ENCODE data around the gene MICALL2. TPM values are rescaled to one million over a fixed set of nuclear protein-coding genes. Genes with fewer than 3 reads are reported as not detected.

Gene MICALL2
- total RNA-seq, 1 donor from 2014 or later, result 1.5 TPM

- intact Hi-C loops (cut with micrococcal nuclease), result no loop called here
These were observed 34.3 kb upstream of the MICALL2 start for GRCh38 chr7:1493571-1493970.

GRCh38 chr7:1493129-1493528 is 33.9 kb upstream of the MICALL2 start:
- intact Hi-C loops (cut with micrococcal nuclease), result no loop called here

- intact Hi-C loops (cut with micrococcal nuclease), result no loop called here
These were observed 33.4 kb upstream of the MICALL2 start for GRCh38 chr7:1492640-1493039.

GRCh38 chr7:1492221-1492620 is 33.0 kb upstream of the MICALL2 start:
- intact Hi-C loops (cut with micrococcal nuclease), result no loop called here

- intact Hi-C loops (cut with micrococcal nuclease), result no loop called here
These were observed 31.6 kb upstream of the MICALL2 start for GRCh38 chr7:1490837-1491236.

GRCh38 chr7:1489336-1489735 is 30.1 kb upstream of the MICALL2 start:
- intact Hi-C loops (cut with micrococcal nuclease), result no loop called here

GRCh38 chr7:1488016-1488415 is 28.7 kb upstream of the MICALL2 start:
- intact Hi-C loops (cut with micrococcal nuclease), result no loop called here

GRCh38 chr7:1487466-1487865 is 28.2 kb upstream of the MICALL2 start:
- intact Hi-C loops (cut with micrococcal nuclease), result no loop called here

GRCh38 chr7:1486571-1486970 is 27.3 kb upstream of the MICALL2 start:
- intact Hi-C loops (cut with micrococcal nuclease), result no loop called here

GRCh38 chr7:1485156-1485555 is 25.9 kb upstream of the MICALL2 start:
- intact Hi-C loops (cut with micrococcal nuclease), result no loop called here

GRCh38 chr7:1484569-1484968 is 25.3 kb upstream of the MICALL2 start:
- intact Hi-C loops (cut with micrococcal nuclease), result no loop called here

- intact Hi-C loops (cut with micrococcal nuclease), result no loop called here
These were observed 24.6 kb upstream of the MICALL2 start for GRCh38 chr7:1483536-1484505.

GRCh38 chr7:1483079-1483478 is 23.8 kb upstream of the MICALL2 start:
- intact Hi-C loops (cut with micrococcal nuclease), result no loop called here

GRCh38 chr7:1481300-1481699 is 22.0 kb upstream of the MICALL2 start:
- intact Hi-C loops (cut with micrococcal nuclease), result no loop called here

- intact Hi-C loops (cut with micrococcal nuclease), result no loop called here
These were observed 21.4 kb upstream of the MICALL2 start for GRCh38 chr7:1480670-1481069.

GRCh38 chr7:1479287-1479686 is 20.0 kb upstream of the MICALL2 start:
- intact Hi-C loops (cut with micrococcal nuclease), result no loop called here

- intact Hi-C loops (cut with micrococcal nuclease), result no loop called here
These were observed 19.2 kb upstream of the MICALL2 start for GRCh38 chr7:1478480-1478879.

GRCh38 chr7:1476859-1477258 is 17.6 kb upstream of the MICALL2 start:
- intact Hi-C loops (cut with micrococcal nuclease), result no loop called here

- intact Hi-C loops (cut with micrococcal nuclease), result no loop called here
These were observed 16.7 kb upstream of the MICALL2 start for GRCh38 chr7:1475991-1476390.

GRCh38 chr7:1475393-1475792 is 16.1 kb upstream of the MICALL2 start:
- intact Hi-C loops (cut with micrococcal nuclease), result no loop called here

- intact Hi-C loops (cut with micrococcal nuclease), result loop anchor here (1.0 kb wide), 1 partner anchor 42 kb away; no protein-coding TSS in a partner anchor
These were observed 15.5 kb upstream of the MICALL2 start for GRCh38 chr7:1474736-1475135.

GRCh38 chr7:1473864-1474512 is 14.7 kb upstream of the MICALL2 start:
- intact Hi-C loops (cut with micrococcal nuclease), result loop anchor here (1.0 kb wide), 1 partner anchor 42 kb away; no protein-coding TSS in a partner anchor
